ENCODE measurements around the gene CYTH1. TPM values are rescaled to one million over a fixed set of nuclear protein-coding genes. Genes with fewer than 3 reads are reported as not detected.

Gene CYTH1
- total RNA-seq, 1 experiment from 2014 or later = 34.3 TPM

- Histone ChIP-seq H2AFZ (ENCODE audit: low read depth, low read length, poor library complexity, severe bottlenecking) (no peak overlapping the region), H3K9ac (ENCODE audit: low read length) (no peak overlapping the region), H3K4me1 (ENCODE audit: control insufficient read depth in 1 of 2, insufficient read depth in 2 of 2, low read length in 2 of 2) (peaks cover 9 to 16% of the 10 kb centered on the region in 2 experiments; a peak in 3 of 4 replicates), H3K9me3 (ENCODE audit: control insufficient read depth in 1 of 2, insufficient read depth in 1 of 2, low read depth in 1 of 2, low read length in 2 of 2) (no peaks in the 10 kb centered on the region), H3K9me2 (ENCODE audit: insufficient read depth) (no peaks in the 10 kb centered on the region), H3K36me3 (ENCODE audit: control insufficient read depth in 1 of 2, insufficient read depth in 2 of 2, low read length in 2 of 2) (no peaks in the 10 kb centered on the region), H3K27ac (ENCODE audit: low read depth, low read length) (no peak overlapping the region), H3K79me2 (ENCODE audit: insufficient read depth, low read length) (peaks cover 36% of the 10 kb centered on the region), H3K27me3 (ENCODE audit: insufficient read depth, low read length) (no peaks in the 10 kb centered on the region), H3K4me2 (ENCODE audit: low read length) (no peak overlapping the region), H4K20me1 (ENCODE audit: insufficient read depth) (no peaks in the 10 kb centered on the region), H3K4me3 (replicated peaks in 1 of 2; ENCODE audit: low read depth in 1 of 2, low read length in 2 of 2) (no peak overlapping the region)
- RAD21 ChIA-PET (ENCODE audit: low non-redundant PET in 1 of 2, low total read pairs in 2 of 2, uncharacterized antibody in 2 of 2, unreplicated experiment in 2 of 2) = no interaction called here
- no peak for ATAC-seq
- no TSS peak for BruUV-seq (replicated peaks)
- POLR2A ChIA-PET = no interaction called here
- TF ChIP-seq SRF (IDR thresholded peaks at IDR 0.05; ENCODE audit: low read depth) (no peak), YY1 (IDR thresholded peaks at IDR 0.05; ENCODE audit: extremely low read depth, insufficient replicate concordance, low read depth, low read length) (no peak), EZH2 (IDR thresholded peaks at IDR 0.05) (no peak), SP1 (IDR thresholded peaks at IDR 0.05; ENCODE audit: low read depth) (no peak), REST (IDR thresholded peaks at IDR 0.05; ENCODE audit: low read depth) (no peak), ZBTB33 (IDR thresholded peaks at IDR 0.05; ENCODE audit: extremely low read depth, insufficient replicate concordance, low read length) (no peak), ATF3 (IDR thresholded peaks at IDR 0.05) (no peak)
- CTCF ChIA-PET = no interaction called here
- intact Hi-C loops (cut with micrococcal nuclease) = no loop called here
- DNase-seq (ENCODE audit: low read depth, low spot score) = no peak
Measured at GRCh38 chr17:78715876-78716275, 66.2 kb downstream of the CYTH1 start.

All from HCT116 (cell line).